GM18517 (cell line): ENCODE measurements around the gene GCN1.

ENCODE experiments used
- ATAC-seq: cut with Tn5 transposase; IDR thresholded peaks from one replicate; pipeline ENCODE4 v1.9.1; 2021; ENCODE audit warnings: mild to moderate bottlenecking, moderate library complexity; ENCODE audit not compliant: unreplicated experiment

GCN1 gene

GRCh38 chr12:120099738-120100137 lies 94.8 kb downstream of the GCN1 start:
- ATAC-seq, result no peak

- no peak for ATAC-seq
Observed at GRCh38 chr12:120098756-120099470, 95.6 kb downstream of the GCN1 start.

DNA sequence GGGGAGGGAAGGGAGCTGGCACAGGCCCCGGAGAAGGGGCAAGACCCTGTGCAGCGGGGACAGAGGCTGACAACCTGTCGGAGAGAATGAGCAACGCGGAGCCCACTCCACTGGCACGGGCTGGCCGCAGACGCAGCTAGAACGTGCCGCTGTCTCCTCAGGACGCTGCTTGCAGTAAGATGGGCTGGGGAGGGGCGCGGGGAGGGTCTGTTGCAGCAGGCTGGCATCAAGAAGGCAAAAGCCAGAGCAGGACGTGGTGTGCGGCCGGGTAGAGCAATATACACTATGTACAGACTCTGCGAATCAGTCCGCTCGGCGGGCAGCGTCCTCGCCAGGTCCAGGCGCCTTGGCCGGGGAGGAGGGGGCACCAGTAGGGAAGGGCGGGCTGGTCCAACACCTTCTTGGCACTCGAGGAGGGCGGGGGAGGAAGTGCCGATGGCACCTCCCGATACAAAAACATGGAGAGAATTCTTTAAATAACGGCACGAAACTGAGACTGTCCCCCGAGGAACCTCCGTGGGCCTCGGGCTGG lies 97.8 kb downstream of the GCN1 start:
- ATAC-seq, result no peak

- ATAC-seq, result no peak
Observed at GRCh38 chr12:120095736-120096135, 98.8 kb downstream of the GCN1 start.

DNA sequence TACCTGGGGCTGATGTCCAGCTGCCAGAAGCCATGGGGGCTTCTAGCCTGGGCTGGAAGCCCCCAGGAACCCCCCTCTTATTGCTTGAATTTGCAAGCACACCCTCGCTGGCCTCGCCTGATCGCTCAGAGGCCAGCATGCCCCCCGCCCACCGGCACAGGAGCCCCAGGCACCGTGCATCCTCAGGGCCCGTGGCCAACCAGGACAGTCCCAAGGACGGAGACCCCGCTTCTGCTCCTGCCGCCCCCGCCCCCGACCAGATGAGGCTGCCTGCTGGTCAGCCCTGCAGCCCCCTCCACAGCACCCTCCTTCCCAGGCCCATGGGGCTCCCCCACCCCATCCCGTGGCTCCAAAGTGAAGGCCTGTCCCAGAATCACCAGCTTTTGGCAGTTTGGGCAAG lies 99.2 kb downstream of the GCN1 start:
- ATAC-seq, result no peak

- ATAC-seq, result no peak
Observed at GRCh38 chr12:120094485-120094884, 100.0 kb downstream of the GCN1 start.

- no peak for ATAC-seq
Observed at GRCh38 chr12:120093592-120094355, 100.7 kb downstream of the GCN1 start.

DNA sequence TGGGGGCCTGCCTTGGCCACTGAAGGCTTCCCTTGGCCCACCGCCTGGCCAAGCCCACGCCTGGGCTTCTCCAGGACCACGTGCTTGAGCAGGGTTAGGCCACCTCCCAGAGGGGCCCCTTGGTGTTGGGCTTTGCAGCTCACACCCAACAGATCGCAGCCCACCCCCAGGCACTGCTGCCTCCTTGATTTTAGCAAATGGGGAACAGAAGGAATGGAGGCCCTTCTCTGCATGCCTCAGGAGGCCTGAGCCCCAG lies 101.3 kb downstream of the GCN1 start:
- no peak for ATAC-seq

DNA sequence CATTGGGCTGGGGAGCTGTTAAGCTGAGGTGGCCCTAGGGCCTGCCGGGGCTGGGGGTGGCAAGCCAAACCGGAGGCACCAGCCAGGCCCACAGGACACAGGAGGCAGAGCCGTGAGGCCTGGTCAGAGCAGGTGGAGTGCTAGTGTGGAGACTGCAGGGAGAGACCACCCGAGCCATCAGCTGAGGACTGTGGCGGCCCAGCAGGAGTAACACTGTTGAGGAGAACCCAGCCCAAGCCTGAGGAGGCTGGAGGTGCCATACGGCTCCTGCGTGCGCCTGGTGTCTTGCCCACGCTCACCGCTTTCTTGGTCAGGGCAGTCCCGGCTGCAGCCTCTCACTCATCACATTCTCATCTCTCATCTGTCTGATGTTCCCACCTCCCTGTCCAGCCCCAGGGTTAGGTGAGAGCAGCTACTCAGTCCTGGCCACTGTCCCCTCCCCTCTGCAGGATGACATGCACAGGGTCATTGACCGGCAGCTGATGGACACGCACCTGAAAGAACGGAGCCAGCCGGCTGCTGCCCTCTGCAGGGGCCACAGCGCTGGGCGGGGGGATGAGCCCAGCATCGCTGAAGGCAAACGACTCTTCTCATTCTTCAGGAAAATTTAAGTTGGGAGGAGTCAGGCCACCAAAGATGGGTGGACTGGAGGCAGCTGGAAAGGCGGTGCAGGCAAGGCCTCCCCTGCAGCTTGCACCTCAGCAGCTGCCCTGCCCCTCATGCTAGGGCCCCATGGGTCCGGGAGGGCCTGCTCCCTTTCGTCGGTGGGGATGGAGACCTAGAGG lies 101.8 kb downstream of the GCN1 start:
- no peak for ATAC-seq

GRCh38 chr12:120091371-120092090 lies 103.0 kb downstream of the GCN1 start:
- ATAC-seq, result no peak

DNA sequence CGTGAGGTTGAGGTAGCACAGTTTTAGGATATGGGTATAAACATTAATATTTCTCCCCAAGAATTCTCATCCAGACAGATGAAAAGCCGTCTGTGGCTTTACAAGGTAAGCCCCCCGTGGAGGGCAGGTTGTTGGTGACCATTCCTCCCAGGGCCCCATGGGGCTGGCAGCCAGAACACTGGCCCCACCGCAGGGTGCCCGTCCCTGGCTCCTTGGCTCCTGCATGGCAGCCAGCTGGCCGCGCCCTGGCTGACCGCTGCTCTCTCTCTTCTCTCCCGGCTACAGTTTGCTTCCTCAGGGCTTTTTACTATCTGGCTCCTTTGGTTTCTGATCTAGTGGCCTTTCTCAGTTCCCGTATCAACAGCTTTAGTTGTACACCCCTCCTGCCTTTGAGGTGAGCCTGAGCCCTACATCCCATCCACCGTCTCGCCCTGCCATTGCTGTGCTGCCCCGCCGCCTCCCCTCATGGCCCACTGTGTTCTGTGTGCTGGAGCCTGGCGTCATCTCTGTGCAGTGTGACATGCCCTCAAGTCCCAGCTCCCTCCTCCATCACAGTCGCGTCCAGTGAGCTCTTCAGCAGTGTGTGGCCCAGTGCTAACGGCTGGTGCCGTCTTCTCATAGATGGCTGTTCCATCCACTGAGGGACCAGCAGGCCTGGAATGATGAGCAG lies 103.8 kb downstream of the GCN1 start:
- ATAC-seq, result no peak

DNA sequence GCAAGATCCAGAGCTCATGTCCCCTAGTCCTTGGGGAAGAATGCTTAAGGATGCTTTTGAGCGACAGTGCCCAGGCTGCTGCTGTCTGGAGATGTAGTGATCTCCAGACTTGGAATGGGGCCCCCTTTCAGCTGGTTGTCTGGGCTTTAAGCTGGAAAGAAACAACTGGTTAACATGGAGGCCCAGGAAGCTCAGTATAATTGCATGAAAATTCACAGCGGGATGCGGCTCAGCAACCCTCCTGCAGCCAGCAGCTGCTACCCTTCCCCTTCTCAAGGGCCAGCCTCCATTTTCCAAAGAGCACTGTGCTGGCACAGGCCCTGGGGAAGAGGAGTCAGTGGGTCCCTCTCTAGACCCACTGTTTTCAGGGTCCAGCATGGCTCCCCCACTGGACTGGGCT lies 104.3 kb downstream of the GCN1 start:
- ATAC-seq, result no peak

- no peak for ATAC-seq
Observed at GRCh38 chr12:120089796-120090195, 104.7 kb downstream of the GCN1 start.

GRCh38 chr12:120089105-120089504 lies 105.4 kb downstream of the GCN1 start:
- ATAC-seq, result no peak

DNA sequence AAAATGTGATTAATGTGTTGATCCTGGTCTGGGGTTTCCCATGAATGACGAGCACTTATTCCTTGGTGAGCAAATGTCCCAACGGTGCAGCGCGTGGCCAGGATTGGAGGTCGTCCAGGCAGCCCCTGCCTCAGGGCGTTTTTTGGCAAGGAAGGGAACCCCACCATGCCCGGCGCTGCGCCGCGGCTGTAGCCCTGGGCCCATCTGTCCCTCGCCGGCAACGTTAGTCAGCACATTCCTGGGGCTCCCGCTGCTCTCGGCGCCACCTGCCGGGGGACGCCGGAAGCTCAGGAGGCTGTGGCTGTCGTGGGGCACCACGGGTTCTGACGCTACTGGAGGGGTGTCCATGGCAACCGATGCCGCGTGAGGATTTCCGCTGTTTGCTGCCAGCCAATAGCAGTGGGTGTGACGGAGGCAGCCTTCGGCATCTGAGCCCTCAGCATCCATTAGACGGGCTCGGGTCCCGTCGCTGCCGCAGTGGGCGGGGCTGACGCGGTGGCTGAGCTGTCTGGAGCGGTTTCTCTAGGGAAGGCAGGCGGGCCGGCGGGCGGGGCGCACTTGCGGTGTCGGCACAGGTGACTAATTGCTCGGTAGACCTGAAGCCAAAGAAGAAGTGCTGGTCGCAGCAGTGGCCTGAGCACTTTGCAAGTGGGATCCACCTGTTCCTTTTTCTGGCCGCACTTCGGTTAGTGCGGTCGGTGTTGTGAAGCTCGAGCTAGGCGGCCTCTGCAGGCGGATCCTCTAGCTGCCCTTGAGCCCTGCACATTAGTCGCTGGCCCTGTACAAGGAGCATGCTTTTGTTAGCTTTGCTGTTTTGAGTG lies 107.5 kb downstream of the GCN1 start:
- ATAC-seq, result peak; percentile 98

DNA sequence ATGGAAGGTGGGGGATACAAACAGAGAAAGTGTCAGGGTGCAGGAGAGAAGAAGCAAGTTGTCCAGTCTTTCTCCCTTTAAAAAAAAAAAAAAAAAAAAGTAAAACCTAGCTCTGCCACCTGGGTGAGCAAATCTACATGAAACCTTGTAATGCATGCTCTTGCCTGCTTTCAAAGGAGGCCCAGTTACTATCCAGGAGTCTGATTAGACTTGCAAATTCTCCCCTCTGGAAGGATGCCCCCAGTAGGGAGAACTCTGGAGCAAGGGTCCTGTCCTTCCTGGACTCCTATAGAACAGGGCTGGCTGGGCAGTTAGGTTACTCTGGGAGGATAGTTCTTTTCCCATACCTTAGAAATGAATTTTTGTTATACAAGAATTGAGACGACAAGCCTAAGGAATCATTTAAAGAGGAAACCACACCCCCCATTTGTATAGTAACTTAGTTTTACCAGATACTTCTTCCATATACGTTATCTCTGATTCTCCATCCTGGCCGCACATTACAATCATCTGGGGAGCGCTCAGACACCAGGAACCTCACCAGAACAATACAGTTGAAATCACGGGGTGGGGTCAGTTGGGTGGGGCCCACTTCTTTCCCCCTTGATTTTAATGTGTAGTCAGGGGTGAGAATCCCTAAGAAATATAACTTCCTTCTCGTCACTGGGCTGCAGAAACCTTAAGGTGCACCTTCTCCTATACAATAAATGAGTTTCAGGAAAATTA lies 108.4 kb downstream of the GCN1 start:
- ATAC-seq, result no peak

DNA sequence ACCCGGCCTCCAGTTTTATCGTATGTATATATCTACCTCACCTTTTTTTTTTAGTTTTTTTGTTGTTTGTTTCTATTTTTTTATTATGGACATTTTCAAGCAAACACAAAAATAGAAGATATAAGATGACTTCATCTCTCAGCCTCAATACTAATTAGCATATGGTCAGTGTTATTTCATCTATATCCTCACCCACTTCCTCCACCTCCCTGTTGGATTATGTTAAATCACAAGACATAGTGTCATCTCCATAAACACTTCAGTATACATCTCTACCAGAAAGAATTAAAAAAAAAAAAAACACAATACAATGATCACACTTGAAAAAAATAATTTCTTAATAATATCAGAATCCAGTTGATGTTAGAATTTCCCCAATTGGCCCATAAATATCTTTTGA lies 112.9 kb downstream of the GCN1 start:
- no peak for ATAC-seq

GRCh38 chr12:120079411-120080400 lies 114.8 kb downstream of the GCN1 start:
- no peak for ATAC-seq
